ENCODE data around the gene WDR91. TPM values are rescaled to one million over a fixed set of nuclear protein-coding genes. Genes with fewer than 3 reads are reported as not detected.

Gene WDR91
- total and polyA plus RNA-seq, 2 donors (not counting 1 experiment from before 2014, with no cell fraction given): 6.0 to 27.4 TPM

GRCh38 chr7:135204876-135205275 is 6.5 kb downstream of the WDR91 start:
- H3K4me3 ChIP-seq (replicated peaks in 1 of 4; ENCODE audit: control extremely low read depth in 1 of 4, insufficient read depth in 1 of 4, low read depth in 3 of 4, low read length in 4 of 4): no peak overlapping the region
- H3K27me3 ChIP-seq (ENCODE audit: control insufficient read depth, insufficient read depth, low read length): no peaks in the 10 kb centered on the region
- H3K4me1 ChIP-seq (ENCODE audit: control insufficient read depth, extremely low read depth, insufficient read depth, low read length): peaks cover 21% of the 10 kb centered on the region
- no peak overlapping the region for H3K4me2 ChIP-seq (ENCODE audit: extremely low read depth, insufficient read depth, low read length)
- no peaks in the 10 kb centered on the region for H4K20me1 ChIP-seq (ENCODE audit: control insufficient read depth, extremely low read depth, insufficient read depth, low read length)
- no peaks in the 10 kb centered on the region for H3K36me3 ChIP-seq (ENCODE audit: control insufficient read depth, insufficient read depth, low read length)
- peaks cover 4% of the 10 kb centered on the region for H3K79me2 ChIP-seq (ENCODE audit: control insufficient read depth, insufficient read depth, low read length)
- H3K9me3 ChIP-seq (ENCODE audit: control insufficient read depth, insufficient read depth, low read depth, low read length): no peaks in the 10 kb centered on the region
- TF ChIP-seq CTCF (conservative IDR thresholded peaks at IDR 0.05 in 1 of 2, IDR thresholded peaks at IDR 0.05 in 1 of 2; ENCODE audit: low read depth in 1 of 2, low read length in 2 of 2) (no peak), EZH2 (IDR thresholded peaks at IDR 0.05; ENCODE audit: low read length, missing control alignments) (no peak)
- peak in 1 of 2 donors; percentile 52 for DNase-seq (ENCODE audit: low read depth in 2 of 2)
- H3K9ac ChIP-seq (ENCODE audit: insufficient read depth, low read length): no peak overlapping the region
- peak overlapping the region; percentile 94 for H3K27ac ChIP-seq (ENCODE audit: insufficient read depth, low read length)
- no peak overlapping the region for H2AFZ ChIP-seq (ENCODE audit: low read length)

GRCh38 chr7:135204341-135204749 is 7.0 kb downstream of the WDR91 start:
- H3K4me2 ChIP-seq (ENCODE audit: extremely low read depth, insufficient read depth, low read length): peak overlapping the region; percentile 62
- H2AFZ ChIP-seq (ENCODE audit: low read length): no peak overlapping the region
- peaks cover 21% of the 10 kb centered on the region for H3K4me1 ChIP-seq (ENCODE audit: control insufficient read depth, extremely low read depth, insufficient read depth, low read length)
- no peak overlapping the region for H3K9ac ChIP-seq (ENCODE audit: insufficient read depth, low read length)
- H3K27ac ChIP-seq (ENCODE audit: insufficient read depth, low read length): peak overlapping the region; percentile 94
- H3K27me3 ChIP-seq (ENCODE audit: control insufficient read depth, insufficient read depth, low read length): no peaks in the 10 kb centered on the region
- no peaks in the 10 kb centered on the region for H3K9me3 ChIP-seq (ENCODE audit: control insufficient read depth, insufficient read depth, low read depth, low read length)
- peak; percentile 90 to 98 for DNase-seq (ENCODE audit: low read depth in 2 of 2)
- peaks cover 4% of the 10 kb centered on the region for H3K79me2 ChIP-seq (ENCODE audit: control insufficient read depth, insufficient read depth, low read length)
- H3K36me3 ChIP-seq (ENCODE audit: control insufficient read depth, insufficient read depth, low read length): peaks cover 2% of the 10 kb centered on the region
- TF ChIP-seq CTCF (conservative IDR thresholded peaks at IDR 0.05 in 1 of 2, IDR thresholded peaks at IDR 0.05 in 1 of 2; ENCODE audit: low read depth in 1 of 2, low read length in 2 of 2): no peak
- no peak for TF ChIP-seq EZH2 (IDR thresholded peaks at IDR 0.05; ENCODE audit: low read length, missing control alignments)
- no peaks in the 10 kb centered on the region for H4K20me1 ChIP-seq (ENCODE audit: control insufficient read depth, extremely low read depth, insufficient read depth, low read length)
- peak overlapping the region in 2 of 4 experiments; percentile 34 to 38 for H3K4me3 ChIP-seq (replicated peaks in 1 of 4; ENCODE audit: control extremely low read depth in 1 of 4, insufficient read depth in 1 of 4, low read depth in 3 of 4, low read length in 4 of 4)

GRCh38 chr7:135201350-135201749 is 10.0 kb downstream of the WDR91 start:
- Histone ChIP-seq H3K27ac (ENCODE audit: insufficient read depth, low read length) (no peak overlapping the region), H3K36me3 (ENCODE audit: control insufficient read depth, insufficient read depth, low read length) (peaks cover 2% of the 10 kb centered on the region)
- TF ChIP-seq EZH2 (IDR thresholded peaks at IDR 0.05; ENCODE audit: low read length, missing control alignments) (no peak), CTCF (conservative IDR thresholded peaks at IDR 0.05 in 1 of 2, IDR thresholded peaks at IDR 0.05 in 1 of 2; ENCODE audit: low read depth in 1 of 2, low read length in 2 of 2) (no peak)

More at GRCh38 chr7:135201350-135201749, 10.0 kb downstream of the WDR91 start:
- Histone ChIP-seq H3K79me2 (ENCODE audit: control insufficient read depth, insufficient read depth, low read length) (peaks cover 4% of the 10 kb centered on the region), H4K20me1 (ENCODE audit: control insufficient read depth, extremely low read depth, insufficient read depth, low read length) (no peaks in the 10 kb centered on the region), H3K4me3 (replicated peaks in 1 of 4; ENCODE audit: control extremely low read depth in 1 of 4, insufficient read depth in 1 of 4, low read depth in 3 of 4, low read length in 4 of 4) (no peak overlapping the region), H3K9ac (ENCODE audit: insufficient read depth, low read length) (no peak overlapping the region), H2AFZ (ENCODE audit: low read length) (no peak overlapping the region), H3K4me2 (ENCODE audit: extremely low read depth, insufficient read depth, low read length) (no peak overlapping the region), H3K9me3 (ENCODE audit: control insufficient read depth, insufficient read depth, low read depth, low read length) (no peaks in the 10 kb centered on the region), H3K4me1 (ENCODE audit: control insufficient read depth, extremely low read depth, insufficient read depth, low read length) (peaks cover 18% of the 10 kb centered on the region), H3K27me3 (ENCODE audit: control insufficient read depth, insufficient read depth, low read length) (no peaks in the 10 kb centered on the region)
- no peak for DNase-seq (ENCODE audit: low read depth in 2 of 2)
